GM21786 (cell line): ENCODE data around the gene NR1H4.
"Not testable (repeated sequence)": the region's sequence is repeated elsewhere in the genome, so short reads cannot be mapped to it uniquely, and the experiment has no call there.

Source experiments
- ATAC-seq: cut with Tn5 transposase; IDR thresholded peaks from one replicate; pipeline ENCODE4 v1.9.1; 2021; ENCODE audit not compliant: unreplicated experiment

Gene NR1H4

DNA sequence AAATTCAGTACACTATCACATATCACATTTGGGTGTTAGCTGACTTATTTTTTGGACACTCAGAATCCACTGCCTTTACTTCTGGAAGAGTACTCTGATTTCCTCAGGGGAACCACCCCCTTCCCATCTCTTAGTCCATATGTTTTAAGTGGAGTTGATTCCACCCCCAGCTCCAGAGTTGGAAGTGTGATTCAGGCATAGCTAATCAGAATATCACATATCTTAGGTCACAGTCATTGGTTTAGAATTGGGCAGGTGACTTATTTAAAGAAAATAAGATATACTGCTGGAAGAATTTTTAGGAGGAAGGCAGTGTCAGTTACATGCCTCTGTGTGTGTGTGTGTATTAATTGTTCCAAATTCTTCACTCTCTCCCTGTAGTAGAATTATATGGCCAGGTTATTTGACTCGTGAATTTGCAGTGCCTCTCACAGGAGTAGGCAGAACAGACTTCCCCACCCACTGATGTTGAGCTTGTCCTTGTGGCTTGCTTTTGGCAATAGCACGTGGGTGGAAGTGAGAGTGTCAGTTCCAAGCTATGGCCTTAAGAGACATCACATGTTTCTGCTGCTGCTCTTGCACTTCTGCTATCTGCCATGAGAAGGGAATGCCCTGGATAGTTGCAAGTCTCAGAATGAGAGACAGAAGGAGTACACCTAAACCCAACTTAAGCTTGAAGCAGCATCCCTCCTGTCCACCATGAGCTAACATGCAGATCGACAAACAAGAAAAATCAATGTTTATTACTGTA, 93.4 kb downstream of the NR1H4 start:
- peak; percentile 95 for ATAC-seq

DNA sequence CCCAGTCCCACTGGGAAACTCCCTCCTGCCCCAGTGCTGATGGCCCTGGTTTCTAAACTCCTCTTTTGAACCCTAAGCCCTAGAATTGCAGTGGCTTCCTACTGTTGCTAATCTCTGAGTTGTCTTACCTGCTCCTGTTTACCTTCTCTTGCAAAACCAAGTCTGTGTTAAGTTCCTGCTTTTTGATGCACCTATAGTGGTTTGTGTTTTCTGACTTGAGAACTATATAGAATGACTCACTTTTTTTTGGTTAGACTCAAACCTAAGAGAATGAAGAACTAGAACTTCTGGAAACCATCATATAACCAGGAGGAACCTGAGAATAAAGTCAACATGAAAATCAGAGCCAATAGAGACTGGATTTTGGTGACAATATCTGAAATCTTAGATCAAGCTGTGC, 94.3 kb downstream of the NR1H4 start:
- ATAC-seq, result peak; percentile 30

DNA sequence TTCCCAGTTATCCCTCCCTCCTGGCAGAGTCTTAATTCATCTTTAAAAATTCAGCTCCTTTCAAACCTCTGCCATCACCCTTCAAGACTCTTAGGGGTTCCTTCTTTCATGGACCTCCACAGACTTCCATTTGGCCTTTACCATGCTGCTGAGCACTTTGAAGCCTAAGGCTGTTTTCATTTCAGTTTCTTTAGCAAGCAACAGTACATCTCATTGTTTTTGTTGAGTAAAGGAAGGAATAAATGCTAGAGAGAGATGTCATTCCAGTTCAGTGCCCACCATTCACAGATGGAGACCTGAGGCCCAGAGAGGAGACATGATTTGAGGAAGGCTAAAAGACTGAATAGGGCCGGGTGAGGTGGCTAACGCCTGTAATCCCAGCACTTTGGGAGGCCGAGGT, 98.5 kb downstream of the NR1H4 start:
- ATAC-seq, result no peak

DNA sequence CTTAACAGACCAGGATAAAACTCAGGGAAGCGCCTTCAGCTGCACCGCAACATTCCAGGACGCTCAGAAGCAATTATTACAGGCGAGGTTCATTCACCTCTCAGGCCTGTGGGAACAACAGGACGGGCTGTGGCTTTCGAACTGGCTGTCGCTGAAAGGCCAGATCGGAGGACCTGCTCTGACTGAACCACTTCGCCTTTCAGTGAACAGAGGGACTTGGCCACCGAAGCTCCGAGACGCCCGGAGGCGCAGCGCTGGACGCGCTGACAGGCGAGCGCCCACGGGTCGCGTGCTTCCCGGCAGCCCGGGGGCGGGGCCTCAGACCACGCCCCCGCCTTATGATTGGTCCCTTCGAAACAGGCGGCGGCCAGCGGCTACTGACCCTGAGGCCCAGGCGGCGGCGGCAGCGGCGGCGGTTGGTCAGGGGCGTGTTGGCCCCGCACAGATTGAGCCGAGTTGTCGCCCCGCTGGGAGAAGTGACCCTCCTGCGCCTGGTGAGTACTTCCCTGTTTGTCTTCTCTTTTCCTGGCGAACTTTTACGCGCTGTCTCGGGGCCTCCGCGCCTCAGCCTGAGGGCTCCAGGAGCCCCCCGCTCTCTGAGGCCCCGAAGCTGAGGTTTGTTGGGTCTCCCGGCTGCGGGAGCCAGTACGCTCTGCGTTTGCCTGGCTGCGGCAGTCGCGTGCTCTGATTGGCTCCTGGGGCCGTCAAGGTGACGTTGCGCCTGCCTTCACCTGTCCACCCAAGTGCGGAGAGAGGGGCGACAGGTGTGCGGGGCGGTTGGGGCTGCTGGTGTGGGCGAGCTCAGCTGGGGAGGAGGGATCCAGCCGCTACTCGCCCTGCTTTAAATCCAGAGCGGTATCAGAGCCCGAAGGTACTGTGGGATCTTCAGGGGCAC, 99.9 kb downstream of the NR1H4 start, which contains the start of gene GAS2L3:
Gene GAS2L3 (plus strand): TSS at position 393 of the 895 bp plus-strand sequence. CDS start 21,221 bp downstream, outside the sequence.
- peak; percentile 95 for ATAC-seq

DNA sequence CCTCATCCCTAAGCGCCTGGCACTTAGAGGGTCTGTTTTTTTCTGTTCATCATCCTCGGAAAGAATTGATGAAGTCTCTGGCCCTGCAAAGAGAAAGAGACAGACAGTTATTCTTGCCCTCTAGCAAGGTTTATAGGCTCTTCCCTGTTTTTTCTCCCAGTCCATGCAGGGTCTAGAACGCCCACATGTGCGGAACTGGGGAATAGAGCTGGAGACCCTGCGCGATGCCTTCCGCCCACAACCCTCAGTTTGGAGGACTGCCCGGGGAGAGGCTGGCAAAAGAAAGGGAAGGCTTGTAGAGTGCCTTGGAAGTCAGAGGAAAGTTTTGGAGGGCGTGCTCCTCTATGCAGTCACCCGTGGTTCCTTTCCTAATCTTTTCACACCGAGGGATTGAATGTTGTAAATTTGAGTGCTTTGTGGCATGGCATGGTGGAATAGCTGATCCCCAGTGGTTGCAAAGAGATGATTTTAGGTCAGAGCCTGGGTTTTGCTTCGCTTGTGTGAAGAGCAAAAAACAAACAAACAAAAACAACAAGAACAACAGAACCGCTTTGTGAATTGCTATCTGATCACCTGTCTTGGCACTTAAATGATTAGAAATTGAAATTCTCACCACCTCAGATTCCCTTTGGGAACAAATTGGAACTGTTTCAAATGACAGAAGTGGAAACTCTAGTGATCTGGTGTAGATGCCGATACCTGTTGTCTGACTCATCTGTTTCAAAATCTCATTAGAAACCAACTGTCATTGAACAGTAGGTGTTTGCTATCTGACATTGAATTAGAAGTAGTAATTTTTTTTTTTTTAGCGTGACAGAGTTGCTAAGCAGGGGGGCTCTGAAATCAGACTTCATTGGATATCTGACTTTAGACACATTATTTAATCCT, 100.8 kb downstream of the NR1H4 start:
- ATAC-seq, result peak; percentile 0

DNA sequence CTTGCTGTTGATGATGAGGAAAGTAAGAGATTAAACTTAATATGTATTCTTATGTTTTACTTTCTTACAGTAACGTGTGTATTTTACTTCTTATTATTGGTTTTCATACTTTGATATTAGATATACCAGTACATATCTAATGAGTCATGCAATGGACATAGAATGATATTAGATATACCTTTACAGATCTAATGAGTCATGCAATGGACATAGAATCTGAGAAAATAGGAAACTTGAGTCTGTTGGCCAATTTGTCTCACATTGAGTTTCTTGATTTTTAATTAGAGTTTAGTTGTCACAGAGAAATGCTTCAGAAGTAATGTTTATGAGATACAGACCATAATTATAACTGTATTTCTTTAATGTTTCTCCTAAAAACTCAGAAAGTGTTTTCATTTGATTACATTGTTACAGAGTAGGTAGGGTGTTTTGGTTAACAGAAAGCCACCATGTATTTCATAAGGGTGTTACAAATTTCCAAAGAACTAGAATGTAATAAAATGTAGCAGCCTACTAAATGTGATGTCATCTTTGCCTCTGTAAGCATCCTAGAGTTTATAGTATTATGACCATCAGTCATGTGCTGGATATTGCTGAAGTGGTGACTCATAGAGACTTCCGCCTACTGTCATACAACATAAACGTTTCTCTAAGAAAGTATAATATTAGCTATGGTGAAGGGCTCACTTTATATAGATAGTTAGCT, 102.8 kb downstream of the NR1H4 start:
- no peak for ATAC-seq

DNA sequence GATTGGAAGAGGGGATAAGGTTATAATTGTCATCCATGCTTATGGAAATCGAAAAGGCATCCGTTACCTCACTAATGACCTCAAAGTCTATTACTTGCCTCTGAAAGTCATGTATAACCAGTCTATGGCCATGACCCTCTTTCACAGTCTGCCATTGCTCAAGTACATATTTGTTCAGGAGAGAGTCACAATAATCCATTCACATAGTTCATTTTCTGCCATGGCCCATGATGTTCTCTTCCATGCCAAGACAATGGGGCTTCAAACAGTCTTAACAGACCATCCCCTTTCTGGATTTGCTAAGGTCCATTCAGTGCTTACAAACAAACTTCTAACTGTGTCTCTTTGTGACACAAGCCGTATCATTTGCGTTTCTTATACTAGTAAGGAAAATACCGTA, 105.3 kb downstream of the NR1H4 start:
- no peak for ATAC-seq

DNA sequence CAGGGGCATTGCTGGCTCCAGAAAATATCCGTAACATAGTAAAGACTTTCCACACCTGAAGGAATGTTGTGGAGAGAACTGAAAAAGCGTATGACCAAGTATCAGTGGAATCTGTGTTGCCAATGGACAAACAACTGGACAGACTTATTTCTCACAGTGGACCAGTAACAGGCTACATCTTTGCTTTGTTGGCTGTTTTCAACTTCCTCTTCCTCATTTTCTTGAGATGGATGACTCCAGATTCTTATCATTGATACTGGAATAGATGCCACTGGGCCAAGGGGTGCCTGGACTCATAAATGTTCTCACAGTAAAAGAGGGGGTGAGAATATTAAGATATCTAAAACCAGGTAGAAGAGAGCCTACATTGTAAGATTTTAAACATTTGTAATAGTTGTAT, 106.2 kb downstream of the NR1H4 start:
- no peak for ATAC-seq

DNA sequence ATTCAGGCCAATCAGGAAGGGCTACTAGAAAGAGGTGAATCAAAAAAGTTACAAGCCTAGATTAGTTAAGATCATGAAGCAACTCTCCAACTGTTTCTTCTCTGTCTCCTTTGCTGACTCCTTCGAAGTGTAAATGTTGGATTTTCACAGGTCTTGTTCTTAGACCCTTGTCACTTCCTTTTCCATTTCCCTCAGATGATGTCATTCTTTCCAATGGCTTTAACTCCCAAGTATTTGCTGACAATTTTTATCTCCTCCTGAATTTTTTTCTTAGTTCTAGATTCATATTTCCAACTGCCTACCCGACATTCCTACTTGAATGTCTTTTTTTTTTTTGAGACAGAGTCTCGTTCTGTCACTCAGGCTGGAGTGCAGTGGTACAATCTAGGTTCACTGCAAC, 110.6 kb downstream of the NR1H4 start:
- ATAC-seq, result no peak

DNA sequence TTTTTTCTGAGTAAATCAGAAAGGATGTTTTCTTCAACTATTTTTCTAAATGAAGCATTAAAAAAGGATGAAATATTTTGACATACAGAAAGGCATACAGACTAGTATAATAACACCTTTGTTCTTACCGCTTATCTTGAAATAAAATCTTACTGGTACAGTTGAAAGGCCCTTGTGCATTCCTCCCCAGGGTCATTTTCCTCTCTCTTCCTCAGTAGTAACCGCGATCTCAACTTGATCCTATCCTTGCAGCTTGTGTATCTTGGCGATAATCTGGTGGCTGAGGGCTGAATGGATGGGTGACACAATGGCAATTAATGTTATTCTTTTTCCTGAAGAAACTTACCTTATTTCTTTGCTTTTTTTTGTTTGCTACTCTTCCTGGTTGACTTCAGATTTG, 118.3 kb downstream of the NR1H4 start:
- no peak for ATAC-seq

DNA sequence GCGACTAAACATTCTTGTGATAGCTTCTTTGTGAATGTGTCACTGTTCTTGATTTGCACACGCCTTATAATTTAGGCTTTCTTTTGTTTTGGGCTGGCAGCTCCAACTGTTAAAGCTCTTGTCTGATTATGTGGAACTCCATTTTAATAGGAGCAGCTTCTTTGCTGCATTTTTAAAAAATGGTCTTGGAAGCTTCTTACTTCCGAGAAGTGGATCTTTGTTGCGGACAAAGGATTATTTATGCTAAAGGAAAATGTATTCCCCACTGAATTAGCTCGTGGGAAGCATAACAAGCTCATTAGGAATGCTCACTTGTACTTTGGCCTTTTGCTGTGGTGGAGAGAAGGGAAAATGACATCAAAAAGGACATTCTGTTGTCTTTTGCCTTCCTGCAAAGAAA, 119.8 kb downstream of the NR1H4 start:
- ATAC-seq, result no peak

DNA sequence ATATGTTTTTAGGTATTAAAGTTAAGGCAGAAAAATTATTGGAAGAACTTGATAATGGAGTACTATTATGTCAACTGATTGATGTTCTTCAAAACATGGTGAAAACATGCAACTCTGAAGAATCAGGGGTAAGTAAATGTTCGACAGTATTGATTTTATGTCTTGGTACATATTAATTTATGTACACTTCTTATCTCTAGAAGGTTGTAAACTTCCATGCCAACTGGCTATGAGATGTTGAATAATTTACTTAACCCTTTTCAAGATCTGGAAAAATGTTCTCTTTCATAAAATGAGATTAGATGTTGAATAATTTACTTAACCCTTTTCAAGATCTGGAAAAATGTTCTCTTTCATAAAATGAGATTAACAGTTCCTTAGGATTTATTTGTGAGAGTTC, 128.0 kb downstream of the NR1H4 start:
- ATAC-seq, result no peak

DNA sequence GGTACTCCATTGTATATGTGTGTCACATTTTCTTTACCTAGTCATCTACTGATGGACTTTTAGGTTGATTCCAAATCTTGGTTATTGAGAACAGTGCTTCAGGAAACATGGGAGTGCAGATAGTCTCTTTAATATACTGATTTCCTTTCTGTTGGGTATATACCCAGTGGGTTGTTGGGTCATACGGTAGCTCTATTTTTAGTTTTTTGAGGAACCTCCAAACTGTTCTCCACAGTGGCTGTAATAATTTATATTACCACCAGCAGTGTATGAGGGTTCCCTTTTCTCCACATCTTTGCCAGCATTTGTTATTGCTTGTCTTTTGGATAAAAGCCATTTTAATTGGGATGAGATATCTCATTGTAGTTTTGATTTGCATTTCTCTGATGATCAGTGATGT, 129.3 kb downstream of the NR1H4 start:
- not testable (repeated sequence) for ATAC-seq

DNA sequence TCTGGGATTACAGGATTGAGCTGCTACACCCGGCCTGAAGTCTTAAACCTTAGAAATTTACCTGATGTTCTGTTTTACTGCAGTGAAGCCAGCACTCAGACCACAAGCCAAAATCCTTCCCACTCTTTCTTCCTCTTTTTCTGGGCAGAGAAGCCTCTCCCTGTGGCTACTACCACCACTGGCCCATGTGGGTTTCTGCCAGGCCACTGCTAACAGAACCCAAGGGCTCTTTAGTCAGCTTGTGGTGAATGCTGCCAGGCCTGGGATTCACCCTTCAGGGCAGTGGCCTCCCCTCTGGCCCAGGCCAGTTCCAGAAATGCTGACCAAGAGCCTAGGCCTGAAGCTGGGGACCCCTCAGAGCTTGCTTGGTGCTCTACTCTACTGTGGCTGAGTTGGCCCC, 135.1 kb downstream of the NR1H4 start:
- no peak for ATAC-seq

DNA sequence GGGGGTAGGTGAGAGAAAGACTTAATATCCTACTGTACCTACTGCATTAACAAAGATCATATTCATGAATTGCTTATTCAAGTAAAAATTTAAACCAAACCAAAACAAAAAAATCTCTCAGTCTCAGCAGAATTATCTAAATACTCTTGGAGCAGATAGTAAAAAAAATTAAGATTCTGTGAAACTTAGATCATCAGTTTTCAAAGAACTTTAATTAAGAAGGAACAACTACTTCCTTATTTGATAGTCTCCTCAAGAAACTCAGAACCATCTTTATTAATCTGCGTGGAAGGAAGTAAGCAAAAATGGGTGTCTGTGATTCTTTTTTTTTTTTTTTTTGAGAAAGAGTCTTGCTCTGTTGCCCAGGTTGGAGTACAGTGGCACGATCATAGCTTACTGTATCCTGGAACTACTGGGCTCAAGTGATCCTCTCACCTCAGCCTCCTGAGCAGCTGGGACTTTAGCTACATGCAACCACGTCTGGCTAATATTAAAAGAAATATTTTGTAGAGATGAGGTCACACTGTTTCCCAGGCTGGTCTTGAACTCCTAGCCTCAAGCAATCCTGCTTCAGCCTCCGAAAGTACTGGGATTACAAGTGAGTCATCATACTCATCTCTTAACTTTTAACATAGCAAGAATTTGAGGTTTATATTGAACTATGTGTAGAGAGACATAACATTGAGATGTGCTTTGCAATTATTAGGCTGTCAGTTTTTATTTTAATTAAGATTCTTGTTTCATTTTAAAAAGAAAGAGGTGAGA, 137.2 kb downstream of the NR1H4 start:
- ATAC-seq, result no peak

DNA sequence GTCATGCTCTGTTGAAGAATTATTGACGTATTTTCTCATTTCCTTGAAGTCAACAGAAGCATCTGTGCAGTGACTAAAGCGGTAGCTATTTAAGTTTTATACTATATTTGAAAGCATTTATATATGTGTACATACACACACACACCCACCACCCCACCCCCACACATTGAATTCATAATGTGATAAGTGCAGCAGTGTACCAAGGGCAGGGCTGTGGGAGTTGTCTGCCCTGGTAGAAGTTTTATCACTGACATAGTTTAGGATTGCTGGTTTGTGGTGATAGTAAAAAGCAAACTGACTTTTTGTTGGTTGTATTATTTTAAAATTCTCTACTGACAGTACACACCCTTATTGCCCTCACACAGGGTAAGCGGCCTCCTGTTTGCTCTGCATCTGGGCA, 138.9 kb downstream of the NR1H4 start:
- ATAC-seq, result no peak
